Mesothelial cell of epicardium (in vitro differentiated cells): Measurements from ENCODE around the gene MAN1A1. TPM values are rescaled to one million over a fixed set of nuclear protein-coding genes. Genes with fewer than 3 reads are reported as not detected.
"Not testable (repeated sequence)": the region's sequence is repeated elsewhere in the genome, so short reads cannot be mapped to it uniquely, and the experiment has no call there.

ENCODE experiments used
- DNase-seq, 2 experiments: peaks; one replicate each; pipeline ENCODE4 v3.0.0; 2021; ENCODE audit warnings: low spot score in 2 of 2; ENCODE audit not compliant: unreplicated experiment in 2 of 2
- H3K27ac Mint-ChIP-seq: 2 replicates; pipeline ENCODE4 v1.8.0; 2021; ENCODE audit warnings: mixed read lengths
- H3K27me3 Mint-ChIP-seq: 2 replicates; pipeline ENCODE4 v1.8.0; 2021; ENCODE audit warnings: low read depth, mixed read lengths
- H3K36me3 Mint-ChIP-seq: 2 replicates; pipeline ENCODE4 v1.8.0; 2021; ENCODE audit warnings: mixed read lengths
- H3K4me1 Mint-ChIP-seq: 2 replicates; pipeline ENCODE4 v1.8.0; 2021; ENCODE audit warnings: mixed read lengths
- H3K4me3 Mint-ChIP-seq: 2 replicates; pipeline ENCODE4 v1.8.0; 2021; ENCODE audit warnings: mild to moderate bottlenecking, moderate library complexity, mixed read lengths
- H3K9me3 Mint-ChIP-seq: 2 replicates; pipeline ENCODE4 v1.8.0; 2021; ENCODE audit warnings: mixed read lengths
- total RNA-seq: library from RNA; stranded (reverse); gene quantifications from 3 replicates; pipeline ENCODE4 v1.2.1, GENCODE V29; 2021
- TF ChIP-seq, protein P1 (sequence below): fragments of 200-600 bp; sonication (generic); IDR thresholded peaks from one replicate; pipeline ENCODE4 v1.5.0; 2021; ENCODE audit warnings: antibody characterized with exemption; ENCODE audit not compliant: unreplicated experiment

Gene MAN1A1
- total RNA-seq, 1 donor from 2014 or later = 51.1 TPM

GRCh38 chr6:119379809-119380208, 30.2 kb upstream of the MAN1A1 start:
- Mint-ChIP-seq H3K27me3 (no peaks in the 10 kb centered on the region), H3K36me3 (peaks cover 28% of the 10 kb centered on the region), H3K4me3 (no peak overlapping the region), H3K9me3 (peaks cover 49% of the 10 kb centered on the region), H3K27ac (no peak overlapping the region), H3K4me1 (no peaks in the 10 kb centered on the region)
- DNase-seq = no peak
- TF ChIP-seq, protein P1, sequence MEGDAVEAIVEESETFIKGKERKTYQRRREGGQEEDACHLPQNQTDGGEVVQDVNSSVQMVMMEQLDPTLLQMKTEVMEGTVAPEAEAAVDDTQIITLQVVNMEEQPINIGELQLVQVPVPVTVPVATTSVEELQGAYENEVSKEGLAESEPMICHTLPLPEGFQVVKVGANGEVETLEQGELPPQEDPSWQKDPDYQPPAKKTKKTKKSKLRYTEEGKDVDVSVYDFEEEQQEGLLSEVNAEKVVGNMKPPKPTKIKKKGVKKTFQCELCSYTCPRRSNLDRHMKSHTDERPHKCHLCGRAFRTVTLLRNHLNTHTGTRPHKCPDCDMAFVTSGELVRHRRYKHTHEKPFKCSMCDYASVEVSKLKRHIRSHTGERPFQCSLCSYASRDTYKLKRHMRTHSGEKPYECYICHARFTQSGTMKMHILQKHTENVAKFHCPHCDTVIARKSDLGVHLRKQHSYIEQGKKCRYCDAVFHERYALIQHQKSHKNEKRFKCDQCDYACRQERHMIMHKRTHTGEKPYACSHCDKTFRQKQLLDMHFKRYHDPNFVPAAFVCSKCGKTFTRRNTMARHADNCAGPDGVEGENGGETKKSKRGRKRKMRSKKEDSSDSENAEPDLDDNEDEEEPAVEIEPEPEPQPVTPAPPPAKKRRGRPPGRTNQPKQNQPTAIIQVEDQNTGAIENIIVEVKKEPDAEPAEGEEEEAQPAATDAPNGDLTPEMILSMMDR = no peak

DNA sequence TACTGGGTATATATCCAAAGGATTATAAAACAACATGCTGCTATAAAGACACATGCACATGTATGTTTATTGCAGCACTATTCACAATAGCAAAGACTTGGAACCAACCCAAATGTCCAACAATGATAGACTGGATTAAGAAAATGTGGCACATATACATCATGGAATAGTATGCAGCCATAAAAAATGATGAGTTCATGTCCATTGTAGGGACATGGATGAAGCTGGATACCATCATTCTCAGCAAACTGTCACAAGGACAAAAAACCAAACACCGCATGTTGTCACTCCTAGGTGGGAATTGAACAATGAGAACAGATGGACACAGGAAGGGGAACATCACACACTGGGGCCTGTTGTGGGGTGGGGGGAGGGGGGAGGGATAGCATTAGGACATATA, 27.5 kb upstream of the MAN1A1 start:
- DNase-seq, H3K4me1 Mint-ChIP-seq, H3K27ac Mint-ChIP-seq, H3K4me3 Mint-ChIP-seq, H3K27me3 Mint-ChIP-seq: not testable (repeated sequence)
- peaks cover 26% of the 10 kb centered on the region for H3K36me3 Mint-ChIP-seq
- peaks cover 46% of the 10 kb centered on the region for H3K9me3 Mint-ChIP-seq

- H3K36me3 Mint-ChIP-seq = peaks cover 26% of the 10 kb centered on the region
Measured at GRCh38 chr6:119370080-119370479, 20.5 kb upstream of the MAN1A1 start.

DNA sequence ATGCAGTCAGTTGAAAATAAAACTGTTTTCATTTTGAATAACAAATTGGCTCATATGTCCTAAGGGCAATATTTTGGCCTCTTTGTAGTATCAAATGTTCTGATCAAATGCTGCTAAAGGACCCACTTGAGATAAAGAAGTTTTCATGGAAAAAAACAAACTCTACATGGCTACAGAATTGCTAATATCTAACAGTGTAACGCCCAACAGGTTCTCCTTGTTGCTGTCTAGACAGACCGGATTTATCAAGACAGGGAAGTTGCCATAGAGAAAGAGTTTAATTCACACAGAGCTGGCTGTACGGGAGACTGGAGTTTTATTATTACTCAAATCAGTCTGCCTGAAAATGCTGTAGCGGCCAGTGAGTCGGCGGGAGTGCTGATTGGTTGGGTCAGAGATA, 19.4 kb upstream of the MAN1A1 start:
- H3K36me3 Mint-ChIP-seq = peaks cover 36% of the 10 kb centered on the region
- H3K27ac Mint-ChIP-seq = peak overlapping the region; percentile 39
- H3K9me3 Mint-ChIP-seq = peaks cover 28% of the 10 kb centered on the region

More at GRCh38 chr6:119370080-119370479, 20.5 kb upstream of the MAN1A1 start:
- Mint-ChIP-seq H3K27ac (no peak overlapping the region), H3K4me1 (peaks cover 7% of the 10 kb centered on the region), H3K27me3 (no peaks in the 10 kb centered on the region), H3K4me3 (no peak overlapping the region), H3K9me3 (peaks cover 32% of the 10 kb centered on the region)
- no peak for DNase-seq
- TF ChIP-seq, protein P1 = no peak

GRCh38 chr6:119361209-119361608, 11.6 kb upstream of the MAN1A1 start:
- Mint-ChIP-seq H3K9me3 (peaks cover 12% of the 10 kb centered on the region), H3K27me3 (no peaks in the 10 kb centered on the region), H3K36me3 (peaks cover 19% of the 10 kb centered on the region), H3K27ac (no peak overlapping the region), H3K4me3 (no peak overlapping the region), H3K4me1 (peaks cover 7% of the 10 kb centered on the region)
- DNase-seq = no peak
- TF ChIP-seq, protein P1 = no peak

More for the DNA sequence above, 19.4 kb upstream of the MAN1A1 start:
- TF ChIP-seq, protein P1 = no peak
- no peaks in the 10 kb centered on the region for H3K27me3 Mint-ChIP-seq
- no peak overlapping the region for H3K4me3 Mint-ChIP-seq
- DNase-seq = no peak
- H3K4me1 Mint-ChIP-seq = peaks cover 7% of the 10 kb centered on the region

GRCh38 chr6:119360262-119360915, 10.8 kb upstream of the MAN1A1 start:
- H3K36me3 Mint-ChIP-seq = peaks cover 13% of the 10 kb centered on the region
- H3K9me3 Mint-ChIP-seq = peaks cover 8% of the 10 kb centered on the region
- no peak overlapping the region for H3K4me3 Mint-ChIP-seq
- no peak overlapping the region for H3K27ac Mint-ChIP-seq
- DNase-seq = no peak
- H3K4me1 Mint-ChIP-seq = peaks cover 9% of the 10 kb centered on the region
- H3K27me3 Mint-ChIP-seq = no peaks in the 10 kb centered on the region
- TF ChIP-seq, protein P1 = no peak
